Coronary artery (tissue), 2 donors: ENCODE measurements around the gene YWHAB.
"Not testable (repeated sequence)": the region's sequence is repeated elsewhere in the genome, so short reads cannot be mapped to it uniquely, and the experiment has no call there.

ENCODE experiments used
- DNase-seq: peaks from one replicate; pipeline ENCODE4 v3.0.0-alpha.2; 2017; ENCODE audit warnings: low spot score
- H3K27ac ChIP-seq, 2 donors: fragments of 200-600 bp; sonication (generic); one replicate each; pipeline ENCODE4 v1.5.1; 2016 to 2019
- H3K4me3 ChIP-seq: fragments of 200-600 bp; sonication (generic); 2 replicates; pipeline ENCODE4 v1.5.1; 2016; ENCODE audit warnings: mild to moderate bottlenecking, moderate library complexity
- TF ChIP-seq, protein P1 (sequence below): fragments of 200-600 bp; sonication (generic); IDR thresholded peaks from one replicate; pipeline ENCODE4 v1.5.1; 2019; ENCODE audit warnings: antibody characterized with exemption

YWHAB gene

GRCh38 chr20:44869471-44869870 lies 16.0 kb upstream of the YWHAB start:
- H3K4me3 ChIP-seq = no peak overlapping the region
- TF ChIP-seq, protein P1, sequence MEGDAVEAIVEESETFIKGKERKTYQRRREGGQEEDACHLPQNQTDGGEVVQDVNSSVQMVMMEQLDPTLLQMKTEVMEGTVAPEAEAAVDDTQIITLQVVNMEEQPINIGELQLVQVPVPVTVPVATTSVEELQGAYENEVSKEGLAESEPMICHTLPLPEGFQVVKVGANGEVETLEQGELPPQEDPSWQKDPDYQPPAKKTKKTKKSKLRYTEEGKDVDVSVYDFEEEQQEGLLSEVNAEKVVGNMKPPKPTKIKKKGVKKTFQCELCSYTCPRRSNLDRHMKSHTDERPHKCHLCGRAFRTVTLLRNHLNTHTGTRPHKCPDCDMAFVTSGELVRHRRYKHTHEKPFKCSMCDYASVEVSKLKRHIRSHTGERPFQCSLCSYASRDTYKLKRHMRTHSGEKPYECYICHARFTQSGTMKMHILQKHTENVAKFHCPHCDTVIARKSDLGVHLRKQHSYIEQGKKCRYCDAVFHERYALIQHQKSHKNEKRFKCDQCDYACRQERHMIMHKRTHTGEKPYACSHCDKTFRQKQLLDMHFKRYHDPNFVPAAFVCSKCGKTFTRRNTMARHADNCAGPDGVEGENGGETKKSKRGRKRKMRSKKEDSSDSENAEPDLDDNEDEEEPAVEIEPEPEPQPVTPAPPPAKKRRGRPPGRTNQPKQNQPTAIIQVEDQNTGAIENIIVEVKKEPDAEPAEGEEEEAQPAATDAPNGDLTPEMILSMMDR = no peak
- DNase-seq = no peak

DNA sequence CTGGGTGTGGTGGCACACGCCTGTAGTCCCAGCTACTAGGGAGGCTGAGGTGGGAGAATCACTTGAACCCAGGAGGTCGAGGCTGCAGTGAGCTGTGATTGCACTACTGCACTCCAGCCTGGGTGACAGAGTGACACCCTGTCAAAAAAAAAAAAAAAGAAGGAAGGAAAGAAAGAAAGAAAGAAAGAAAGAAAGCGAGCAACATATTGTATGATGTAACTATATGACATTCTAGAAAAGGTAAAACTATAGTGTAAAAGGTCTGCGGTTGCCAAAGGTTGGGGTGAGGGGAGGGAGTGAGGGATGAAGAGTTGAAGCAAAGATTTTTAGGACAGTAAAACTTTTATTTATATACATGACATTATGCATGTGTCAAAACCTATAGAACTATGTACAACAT lies 3.1 kb upstream of the YWHAB start:
- H3K27ac ChIP-seq, H3K4me3 ChIP-seq, DNase-seq: not testable (repeated sequence)

More at GRCh38 chr20:44869471-44869870, 16.0 kb upstream of the YWHAB start:
- H3K27ac ChIP-seq = no peak overlapping the region

- TF ChIP-seq, protein P1 = no peak
Measured at GRCh38 chr20:44883214-44883902, 2.1 kb upstream of the YWHAB start.

GRCh38 chr20:44884907-44885391 lies 556 bp upstream of the YWHAB start:
- peak overlapping the region; percentile 98 to 99 for H3K27ac ChIP-seq
- DNase-seq = no peak

More at GRCh38 chr20:44883214-44883902, 2.1 kb upstream of the YWHAB start:
- H3K4me3 ChIP-seq = no peak overlapping the region
- no peak for DNase-seq
- no peak overlapping the region for H3K27ac ChIP-seq

DNA sequence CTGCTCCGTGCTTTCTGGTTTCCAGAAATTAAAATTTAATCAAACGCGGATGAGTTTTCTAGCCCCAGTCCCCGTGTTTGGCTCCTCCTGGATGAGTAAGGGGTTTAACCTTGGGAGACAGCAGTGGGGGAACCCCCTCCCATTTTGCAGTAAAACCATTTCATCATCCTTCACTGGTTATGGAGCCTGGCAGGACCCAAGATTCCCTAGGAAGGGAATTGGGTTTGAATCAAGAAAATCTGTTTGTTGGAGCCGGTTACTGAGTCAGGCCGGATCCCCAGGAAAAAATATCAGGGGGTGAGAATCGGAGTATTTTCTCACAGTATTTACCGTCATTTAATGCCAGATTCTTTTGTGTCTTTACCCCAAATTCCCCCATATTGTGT lies 754 bp downstream of the YWHAB start:
- Histone ChIP-seq H3K4me3 (peak overlapping the region; percentile 99), H3K27ac (peak overlapping the region; percentile 98 to 99)
- TF ChIP-seq, protein P1 = no peak
- DNase-seq = no peak

More at GRCh38 chr20:44884907-44885391, 556 bp upstream of the YWHAB start:
- H3K4me3 ChIP-seq = peak overlapping the region; percentile 99
- TF ChIP-seq, protein P1 = no peak

GRCh38 chr20:44886828-44887227 lies 1.3 kb downstream of the YWHAB start:
- DNase-seq = no peak
- Histone ChIP-seq H3K4me3 (peak overlapping the region; percentile 99), H3K27ac (peak overlapping the region; percentile 98 to 99)
- TF ChIP-seq, protein P1 = no peak

DNA sequence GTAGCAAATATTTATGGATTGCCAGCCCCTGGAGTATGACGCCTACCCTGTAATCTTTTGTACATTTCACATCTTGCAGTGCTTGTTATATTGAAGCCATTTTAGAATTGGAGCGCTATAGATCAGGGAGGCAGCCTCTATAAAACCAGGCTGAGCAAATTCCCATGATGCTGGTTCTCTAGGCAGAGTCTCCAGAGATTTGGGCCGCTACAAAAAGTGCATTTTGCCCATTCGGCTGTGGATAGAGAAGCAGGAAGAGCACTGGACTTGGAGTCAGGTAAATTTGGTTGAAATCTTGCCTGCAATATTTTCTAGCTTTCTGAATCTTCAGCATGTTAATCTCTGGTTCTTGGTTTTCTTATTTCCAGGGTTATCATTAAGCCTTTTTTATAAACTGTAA lies 2.0 kb downstream of the YWHAB start:
- H3K27ac ChIP-seq = no peak overlapping the region
- peak overlapping the region; percentile 99 for H3K4me3 ChIP-seq
- DNase-seq = no peak
- TF ChIP-seq, protein P1 = no peak
